ENCODE measurements around the gene HBZ.

The HBZ gene

DNA sequence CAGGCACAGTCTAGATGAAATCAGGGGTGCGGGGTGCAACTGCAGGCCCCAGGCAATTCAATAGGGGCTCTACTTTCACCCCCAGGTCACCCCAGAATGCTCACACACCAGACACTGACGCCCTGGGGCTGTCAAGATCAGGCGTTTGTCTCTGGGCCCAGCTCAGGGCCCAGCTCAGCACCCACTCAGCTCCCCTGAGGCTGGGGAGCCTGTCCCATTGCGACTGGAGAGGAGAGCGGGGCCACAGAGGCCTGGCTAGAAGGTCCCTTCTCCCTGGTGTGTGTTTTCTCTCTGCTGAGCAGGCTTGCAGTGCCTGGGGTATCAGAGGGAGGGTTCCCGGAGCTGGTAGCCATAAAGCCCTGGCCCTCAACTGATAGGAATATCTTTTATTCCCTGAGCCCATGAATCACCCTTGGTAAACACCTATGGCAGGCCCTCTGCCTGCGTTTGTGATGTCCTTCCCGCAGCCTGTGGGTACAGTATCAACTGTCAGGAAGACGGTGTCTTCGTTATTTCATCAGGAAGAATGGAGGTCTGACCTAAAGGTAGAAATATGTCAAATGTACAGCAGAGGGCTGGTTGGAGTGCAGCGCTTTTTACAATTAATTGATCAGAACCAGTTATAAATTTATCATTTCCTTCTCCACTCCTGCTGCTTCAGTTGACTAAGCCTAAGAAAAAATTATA, 25.7 kb downstream of the HBZ start:
- H3K27ac ChIP-seq (ENCODE audit: poor library complexity, severe bottlenecking), result no peak overlapping the region
- no peaks in the 10 kb centered on the region for H3K36me3 ChIP-seq (ENCODE audit: low read depth)
- H3K27me3 ChIP-seq (ENCODE audit: insufficient read depth, poor library complexity, severe bottlenecking), result peaks cover 51% of the 10 kb centered on the region
- ATAC-seq (ENCODE audit: low read depth), result 0 out of 3 replicates have a peak, but pooled peaks have one; percentile 3
- H3K4me1 ChIP-seq (ENCODE audit: insufficient read depth, poor library complexity, severe bottlenecking), result no peaks in the 10 kb centered on the region
- no peak overlapping the region for H3K4me3 ChIP-seq (ENCODE audit: severe bottlenecking)
- TF ChIP-seq, protein P1, sequence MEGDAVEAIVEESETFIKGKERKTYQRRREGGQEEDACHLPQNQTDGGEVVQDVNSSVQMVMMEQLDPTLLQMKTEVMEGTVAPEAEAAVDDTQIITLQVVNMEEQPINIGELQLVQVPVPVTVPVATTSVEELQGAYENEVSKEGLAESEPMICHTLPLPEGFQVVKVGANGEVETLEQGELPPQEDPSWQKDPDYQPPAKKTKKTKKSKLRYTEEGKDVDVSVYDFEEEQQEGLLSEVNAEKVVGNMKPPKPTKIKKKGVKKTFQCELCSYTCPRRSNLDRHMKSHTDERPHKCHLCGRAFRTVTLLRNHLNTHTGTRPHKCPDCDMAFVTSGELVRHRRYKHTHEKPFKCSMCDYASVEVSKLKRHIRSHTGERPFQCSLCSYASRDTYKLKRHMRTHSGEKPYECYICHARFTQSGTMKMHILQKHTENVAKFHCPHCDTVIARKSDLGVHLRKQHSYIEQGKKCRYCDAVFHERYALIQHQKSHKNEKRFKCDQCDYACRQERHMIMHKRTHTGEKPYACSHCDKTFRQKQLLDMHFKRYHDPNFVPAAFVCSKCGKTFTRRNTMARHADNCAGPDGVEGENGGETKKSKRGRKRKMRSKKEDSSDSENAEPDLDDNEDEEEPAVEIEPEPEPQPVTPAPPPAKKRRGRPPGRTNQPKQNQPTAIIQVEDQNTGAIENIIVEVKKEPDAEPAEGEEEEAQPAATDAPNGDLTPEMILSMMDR (IDR thresholded peaks at IDR 0.05; ENCODE audit: poor library complexity, severe bottlenecking), result no peak
- DNase-seq (ENCODE audit: low spot score), result no peak
- no peaks in the 10 kb centered on the region for H3K9me3 ChIP-seq (ENCODE audit: severe bottlenecking)

DNA sequence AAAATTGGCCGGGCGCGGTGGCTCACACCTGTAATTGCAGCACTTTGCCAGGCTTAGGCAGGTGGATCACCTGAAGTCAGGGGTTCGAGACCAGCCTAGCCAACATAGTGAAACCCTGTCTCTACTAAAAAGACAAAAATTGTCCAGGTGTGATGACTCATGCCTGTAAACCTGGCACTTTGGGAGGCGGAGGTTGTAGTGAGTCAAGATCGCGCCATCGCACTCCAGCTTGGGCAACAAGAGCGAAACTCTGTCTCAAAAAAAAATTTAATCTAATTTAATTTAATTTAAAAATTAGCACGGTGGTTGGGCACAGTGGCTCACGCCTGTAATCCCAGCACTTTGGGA, 26.2 kb downstream of the HBZ start:
- H3K27ac ChIP-seq (ENCODE audit: poor library complexity, severe bottlenecking), result no peak overlapping the region
- TF ChIP-seq, protein P1 (IDR thresholded peaks at IDR 0.05; ENCODE audit: poor library complexity, severe bottlenecking), result no peak
- H3K4me3 ChIP-seq (ENCODE audit: severe bottlenecking), result no peak overlapping the region
- ATAC-seq (ENCODE audit: low read depth) (no peak), DNase-seq (ENCODE audit: low spot score) (no peak)
- H3K27me3 ChIP-seq (ENCODE audit: insufficient read depth, poor library complexity, severe bottlenecking), result peaks cover 46% of the 10 kb centered on the region
- no peaks in the 10 kb centered on the region for H3K36me3 ChIP-seq (ENCODE audit: low read depth)
- H3K4me1 ChIP-seq (ENCODE audit: insufficient read depth, poor library complexity, severe bottlenecking), result no peaks in the 10 kb centered on the region
- H3K9me3 ChIP-seq (ENCODE audit: severe bottlenecking), result no peaks in the 10 kb centered on the region

DNA sequence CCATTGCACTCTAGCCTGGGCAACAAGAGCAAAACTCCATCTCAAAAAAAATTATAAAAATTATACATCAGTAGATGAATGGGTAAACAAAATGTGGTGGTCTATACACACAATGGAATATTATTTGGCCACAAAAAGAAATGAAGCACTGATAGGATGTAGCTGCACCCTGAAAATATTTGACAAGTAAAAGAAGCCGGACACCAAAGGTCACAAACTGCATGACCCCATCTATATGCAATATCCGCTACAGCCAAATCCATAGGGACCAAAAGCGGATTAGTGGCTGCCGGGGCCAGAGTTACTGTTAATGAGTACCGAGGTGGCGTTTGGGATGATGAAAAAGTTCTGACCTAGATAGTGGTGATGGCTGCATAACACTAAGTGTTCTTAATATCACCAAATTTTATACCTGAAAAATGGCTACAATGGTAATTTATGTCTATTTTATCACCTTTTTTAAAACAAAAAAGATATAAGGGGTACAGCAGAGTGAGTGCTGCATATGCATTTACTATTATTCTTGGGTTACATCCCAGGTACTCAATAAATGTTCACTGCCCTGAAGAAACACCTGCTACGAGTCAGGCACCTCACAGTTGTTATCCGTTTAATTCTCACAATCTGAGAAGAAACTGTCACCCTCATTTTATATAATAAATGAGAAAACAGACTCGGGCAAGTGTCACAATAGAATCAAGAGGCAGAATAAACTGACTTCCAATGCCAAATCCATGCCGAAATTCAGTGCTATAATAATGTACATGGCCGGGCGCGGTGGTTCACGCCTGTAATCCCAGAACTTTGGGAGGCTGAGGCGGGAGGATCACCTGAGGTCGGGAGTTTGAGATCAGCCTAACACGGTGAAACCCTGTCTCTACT, 27.0 kb downstream of the HBZ start:
- H3K27ac ChIP-seq (ENCODE audit: poor library complexity, severe bottlenecking), result no peak overlapping the region
- TF ChIP-seq, protein P1 (IDR thresholded peaks at IDR 0.05; ENCODE audit: poor library complexity, severe bottlenecking), result no peak
- H3K36me3 ChIP-seq (ENCODE audit: low read depth), result no peaks in the 10 kb centered on the region
- DNase-seq (ENCODE audit: low spot score), result no peak
- H3K4me1 ChIP-seq (ENCODE audit: insufficient read depth, poor library complexity, severe bottlenecking), result no peaks in the 10 kb centered on the region
- H3K27me3 ChIP-seq (ENCODE audit: insufficient read depth, poor library complexity, severe bottlenecking), result peaks cover 44% of the 10 kb centered on the region
- ATAC-seq (ENCODE audit: low read depth), result no peak
- H3K4me3 ChIP-seq (ENCODE audit: severe bottlenecking), result no peak overlapping the region
- H3K9me3 ChIP-seq (ENCODE audit: severe bottlenecking), result no peaks in the 10 kb centered on the region

DNA sequence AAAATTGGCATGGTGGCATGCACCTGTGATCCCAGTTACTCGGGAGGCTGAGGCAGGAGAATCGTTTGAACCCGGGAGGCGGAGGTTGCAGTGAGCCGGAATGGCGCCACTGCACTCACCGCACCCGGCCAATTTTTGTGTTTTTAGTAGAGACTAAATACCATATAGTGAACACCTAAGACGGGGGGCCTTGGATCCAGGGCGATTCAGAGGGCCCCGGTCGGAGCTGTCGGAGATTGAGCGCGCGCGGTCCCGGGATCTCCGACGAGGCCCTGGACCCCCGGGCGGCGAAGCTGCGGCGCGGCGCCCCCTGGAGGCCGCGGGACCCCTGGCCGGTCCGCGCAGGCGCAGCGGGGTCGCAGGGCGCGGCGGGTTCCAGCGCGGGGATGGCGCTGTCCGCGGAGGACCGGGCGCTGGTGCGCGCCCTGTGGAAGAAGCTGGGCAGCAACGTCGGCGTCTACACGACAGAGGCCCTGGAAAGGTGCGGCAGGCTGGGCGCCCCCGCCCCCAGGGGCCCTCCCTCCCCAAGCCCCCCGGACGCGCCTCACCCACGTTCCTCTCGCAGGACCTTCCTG, 27.7 kb downstream of the HBZ start, which contains the start of gene HBQ1:
HBQ1 (plus strand) TSS at position 359 of the 575 bp plus-strand sequence; CDS start at position 387, 28 bp downstream.
- Histone ChIP-seq H3K4me1 (ENCODE audit: insufficient read depth, poor library complexity, severe bottlenecking) (no peaks in the 10 kb centered on the region), H3K27ac (ENCODE audit: poor library complexity, severe bottlenecking) (no peak within 1 kb of the TSS), H3K27me3 (ENCODE audit: insufficient read depth, poor library complexity, severe bottlenecking) (peaks cover 36% of the 10 kb centered on the region), H3K9me3 (ENCODE audit: severe bottlenecking) (no peaks in the 10 kb centered on the region), H3K4me3 (ENCODE audit: severe bottlenecking) (peak within 1 kb of the TSS; percentile 8), H3K36me3 (ENCODE audit: low read depth) (no peaks in the 10 kb centered on the region)
- ATAC-seq (ENCODE audit: low read depth) (peak; percentile 8; the same call in 2 of the 3 replicates), DNase-seq (ENCODE audit: low spot score) (no peak)
- TF ChIP-seq, protein P1 (IDR thresholded peaks at IDR 0.05; ENCODE audit: poor library complexity, severe bottlenecking), result peak; percentile 38
